A673 (cell line): Measurements from ENCODE around the gene NCBP1. TPM values are rescaled to one million over a fixed set of nuclear protein-coding genes. Genes with fewer than 3 reads are reported as not detected.
"Not testable (repeated sequence)": the region's sequence is repeated elsewhere in the genome, so short reads cannot be mapped to it uniquely, and the experiment has no call there.

Experiments used
- BruUV-seq: library from RNA; stranded (reverse); fragments of 400-500 nt; replicated peaks from 2 replicates; lab custom pipeline; 2021; lab: Mats Ljungman, UMichigan
- CTCF ChIA-PET: fragments of 300-600 bp; sonication (Branson Sonifier 250); formaldehyde crosslinking; loops from one replicate; lab custom pipeline; 2022; ENCODE audit warnings: antibody characterized with exemption; lab: Charles Lee
- POLR2A ChIA-PET: fragments of 300-600 bp; sonication (Branson Sonifier 250); formaldehyde crosslinking; loops from one replicate; lab custom pipeline; 2022; ENCODE audit warnings: antibody characterized with exemption; ENCODE audit not compliant: low non-redundant PET; lab: Charles Lee
- DNase-seq: peaks from one replicate; pipeline ENCODE4 v3.0.0-alpha.2; 2015; ENCODE audit warnings: low spot score
- H3K27ac ChIP-seq: fragments of 200-600 bp; sonication (generic); 2 replicates; pipeline ENCODE4 v1.5.1; 2016; ENCODE audit warnings: mixed run types, low read depth, mild to moderate bottlenecking, mixed read lengths, antibody characterized with exemption, low read length; ENCODE audit not compliant: poor library complexity, severe bottlenecking
- H3K27me3 ChIP-seq: fragments of 200-600 bp; sonication (generic); replicated peaks from 2 replicates; pipeline ENCODE4 v1.6.1; 2017; ENCODE audit warnings: mixed run types, low read depth, mild to moderate bottlenecking, mixed read lengths, antibody characterized with exemption, low read length; ENCODE audit not compliant: insufficient read depth, poor library complexity
- H3K36me3 ChIP-seq: fragments of 200-600 bp; sonication (generic); 2 replicates; pipeline ENCODE4 v1.6.1; 2016; ENCODE audit warnings: mixed run types, mild to moderate bottlenecking, mixed read lengths, antibody characterized with exemption, low read length; ENCODE audit not compliant: insufficient read depth, poor library complexity, severe bottlenecking
- H3K4me1 ChIP-seq: fragments of 200-600 bp; sonication (generic); 2 replicates; pipeline ENCODE4 v1.6.1; 2017; ENCODE audit warnings: mixed run types, mild to moderate bottlenecking, mixed read lengths, antibody characterized with exemption, low read length; ENCODE audit not compliant: insufficient read depth, poor library complexity, severe bottlenecking
- H3K4me3 ChIP-seq: fragments of 200-600 bp; sonication (generic); 2 replicates; pipeline ENCODE4 v1.5.1; 2016; ENCODE audit warnings: low read depth, mixed run types, mild to moderate bottlenecking, mixed read lengths, low read length; ENCODE audit not compliant: poor library complexity, severe bottlenecking
- H3K9me3 ChIP-seq: fragments of 200-600 bp; sonication (generic); 2 replicates; pipeline ENCODE4 v1.6.1; 2016; ENCODE audit warnings: mixed run types, low read depth, mild to moderate bottlenecking, mixed read lengths, antibody characterized with exemption, low read length; ENCODE audit not compliant: poor library complexity, severe bottlenecking
- CTCF ChIP-seq: fragments of 300-800, 200-600 bp; sonication (generic); conservative IDR thresholded peaks from 2 replicates; pipeline ENCODE4 v1.5.1; 2017; ENCODE audit warnings: low read depth, mild to moderate bottlenecking, antibody characterized with exemption, low read length, moderate library complexity, mixed read lengths
- EZH2 ChIP-seq: fragments of 200-600 bp; sonication (generic); IDR thresholded peaks from 2 replicates; pipeline ENCODE4 v1.6.1; 2017; ENCODE audit warnings: borderline replicate concordance, low read depth, mild to moderate bottlenecking, mixed read lengths, antibody characterized with exemption, low read length; ENCODE audit not compliant: poor library complexity, severe bottlenecking
- intact Hi-C: fragments of 100-400 bp; cut with micrococcal nuclease; formaldehyde crosslinking; loops from one replicate; pipeline ENCODE4 v1.10.0; 2022; ENCODE audit not compliant: unreplicated experiment
- total RNA-seq: library from RNA; stranded (reverse); gene quantifications from 2 replicates; pipeline ENCODE4 v1.2.3, GENCODE V29; 2021

Gene NCBP1
- total RNA-seq, 1 experiment from 2014 or later = 57.9 TPM

GRCh38 chr9:97617939-97618416 lies 15.6 kb upstream of the NCBP1 start:
- H3K27ac ChIP-seq = no peak overlapping the region
- intact Hi-C loops = loop anchor here (5.0 kb wide), 1 partner anchor 761 kb away; no protein-coding TSS in a partner anchor
- DNase-seq = no peak
- no peak for TF ChIP-seq EZH2
- TF ChIP-seq CTCF = no peak
- H3K27me3 ChIP-seq = no peaks in the 10 kb centered on the region
- H3K4me1 ChIP-seq = no peaks in the 10 kb centered on the region
- BruUV-seq = no TSS peak
- no peak overlapping the region for H3K4me3 ChIP-seq
- H3K36me3 ChIP-seq = peaks cover 10% of the 10 kb centered on the region
- CTCF ChIA-PET = no interaction called here
- no peaks in the 10 kb centered on the region for H3K9me3 ChIP-seq
- POLR2A ChIA-PET = no interaction called here

GRCh38 chr9:97620063-97620462 lies 13.6 kb upstream of the NCBP1 start:
- CTCF ChIA-PET, intact Hi-C loops: not testable (repeated sequence)

GRCh38 chr9:97622483-97622882 lies 11.1 kb upstream of the NCBP1 start:
- H3K27me3 ChIP-seq, intact Hi-C loops, DNase-seq, BruUV-seq, H3K27ac ChIP-seq, H3K4me1 ChIP-seq, POLR2A ChIA-PET, CTCF ChIA-PET, H3K9me3 ChIP-seq, H3K4me3 ChIP-seq: not testable (repeated sequence)
- peaks cover 30% of the 10 kb centered on the region for H3K36me3 ChIP-seq

More at GRCh38 chr9:97620063-97620462, 13.6 kb upstream of the NCBP1 start:
- H3K36me3 ChIP-seq = peaks cover 18% of the 10 kb centered on the region
- POLR2A ChIA-PET, H3K27ac ChIP-seq, H3K4me1 ChIP-seq, BruUV-seq, H3K9me3 ChIP-seq, H3K27me3 ChIP-seq, DNase-seq, H3K4me3 ChIP-seq: not testable (repeated sequence)

GRCh38 chr9:97623946-97624345 lies 9.7 kb upstream of the NCBP1 start:
- Histone ChIP-seq H3K36me3 (peaks cover 28% of the 10 kb centered on the region), H3K9me3 (no peaks in the 10 kb centered on the region), H3K27ac (no peak overlapping the region), H3K27me3 (no peaks in the 10 kb centered on the region), H3K4me3 (no peak overlapping the region), H3K4me1 (no peaks in the 10 kb centered on the region)
- ChIA-PET POLR2A (no interaction called here), CTCF (no interaction called here)
- intact Hi-C loops = no loop called here
- BruUV-seq = no TSS peak
- no peak for DNase-seq
- TF ChIP-seq EZH2 (no peak), CTCF (no peak)
